Measurements from ENCODE around the gene ATP2B2. TPM values are rescaled to one million over a fixed set of nuclear protein-coding genes. Genes with fewer than 3 reads are reported as not detected.

Gene ATP2B2
- total and polyA plus RNA-seq, 2 experiments from 2014 or later, result 0.42 to 0.63 TPM

DNA sequence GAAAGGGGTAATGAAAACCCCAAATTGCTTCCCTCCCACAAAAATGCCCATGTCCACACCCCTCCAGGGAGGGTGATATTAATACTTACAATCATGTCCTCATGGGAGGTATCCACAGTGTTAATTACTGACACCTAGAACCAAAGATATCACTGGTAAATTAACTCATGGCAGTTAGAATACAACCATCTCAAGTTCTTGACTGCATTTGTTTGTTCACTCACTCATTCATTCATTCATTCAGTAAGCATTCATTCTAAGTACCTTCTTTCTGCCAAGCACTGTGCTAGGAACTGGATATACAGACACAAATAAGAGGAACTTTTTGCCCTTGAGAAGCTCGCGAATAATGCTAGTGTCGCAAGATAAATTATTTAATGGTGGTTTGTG lies 187.4 kb downstream of the ATP2B2 start:
- peaks cover 31% of the 10 kb centered on the region for H3K79me2 ChIP-seq (replicated peaks; ENCODE audit: insufficient read depth)
- ATAC-seq (no peak), DNase-seq (ENCODE audit: low spot score) (no peak)
- no peaks in the 10 kb centered on the region for H3F3A ChIP-seq (replicated peaks; ENCODE audit: low read depth)
- no peaks in the 10 kb centered on the region for H3K27me3 ChIP-seq (ENCODE audit: insufficient read depth)
- H2AFZ ChIP-seq, result no peak overlapping the region
- no peak overlapping the region for H3K27ac ChIP-seq (ENCODE audit: low read depth)
- H3K36me3 Mint-ChIP-seq (ENCODE audit: low read depth), result peaks cover 54% of the 10 kb centered on the region
- no peak for TF ChIP-seq POLR2AphosphoS5 (IDR thresholded peaks at IDR 0.05; ENCODE audit: low read depth)
- no peak for TF ChIP-seq EZH2 (IDR thresholded peaks at IDR 0.05; ENCODE audit: low read depth, unreplicated experiment)
- no peak for TF ChIP-seq STAT1 (IDR thresholded peaks at IDR 0.05; ENCODE audit: unreplicated experiment)
- TF ChIP-seq CTCF (conservative IDR thresholded peaks at IDR 0.05; ENCODE audit: low read depth in 2 of 2), result no peak
- no peak for TF ChIP-seq ZNF114 (CRISPR knock-in tag; IDR thresholded peaks at IDR 0.05)
- TF ChIP-seq CREB1 (CRISPR knock-in tag; IDR thresholded peaks at IDR 0.05; ENCODE audit: low read depth), result no peak
- no peak for TF ChIP-seq EZH2phosphoT487 (IDR thresholded peaks at IDR 0.05; ENCODE audit: unreplicated experiment)
- TF ChIP-seq ETS1 (IDR thresholded peaks at IDR 0.05), result no peak
- no peak for TF ChIP-seq ZNF462 (CRISPR knock-in tag; IDR thresholded peaks at IDR 0.05)
- TF ChIP-seq, protein P1, sequence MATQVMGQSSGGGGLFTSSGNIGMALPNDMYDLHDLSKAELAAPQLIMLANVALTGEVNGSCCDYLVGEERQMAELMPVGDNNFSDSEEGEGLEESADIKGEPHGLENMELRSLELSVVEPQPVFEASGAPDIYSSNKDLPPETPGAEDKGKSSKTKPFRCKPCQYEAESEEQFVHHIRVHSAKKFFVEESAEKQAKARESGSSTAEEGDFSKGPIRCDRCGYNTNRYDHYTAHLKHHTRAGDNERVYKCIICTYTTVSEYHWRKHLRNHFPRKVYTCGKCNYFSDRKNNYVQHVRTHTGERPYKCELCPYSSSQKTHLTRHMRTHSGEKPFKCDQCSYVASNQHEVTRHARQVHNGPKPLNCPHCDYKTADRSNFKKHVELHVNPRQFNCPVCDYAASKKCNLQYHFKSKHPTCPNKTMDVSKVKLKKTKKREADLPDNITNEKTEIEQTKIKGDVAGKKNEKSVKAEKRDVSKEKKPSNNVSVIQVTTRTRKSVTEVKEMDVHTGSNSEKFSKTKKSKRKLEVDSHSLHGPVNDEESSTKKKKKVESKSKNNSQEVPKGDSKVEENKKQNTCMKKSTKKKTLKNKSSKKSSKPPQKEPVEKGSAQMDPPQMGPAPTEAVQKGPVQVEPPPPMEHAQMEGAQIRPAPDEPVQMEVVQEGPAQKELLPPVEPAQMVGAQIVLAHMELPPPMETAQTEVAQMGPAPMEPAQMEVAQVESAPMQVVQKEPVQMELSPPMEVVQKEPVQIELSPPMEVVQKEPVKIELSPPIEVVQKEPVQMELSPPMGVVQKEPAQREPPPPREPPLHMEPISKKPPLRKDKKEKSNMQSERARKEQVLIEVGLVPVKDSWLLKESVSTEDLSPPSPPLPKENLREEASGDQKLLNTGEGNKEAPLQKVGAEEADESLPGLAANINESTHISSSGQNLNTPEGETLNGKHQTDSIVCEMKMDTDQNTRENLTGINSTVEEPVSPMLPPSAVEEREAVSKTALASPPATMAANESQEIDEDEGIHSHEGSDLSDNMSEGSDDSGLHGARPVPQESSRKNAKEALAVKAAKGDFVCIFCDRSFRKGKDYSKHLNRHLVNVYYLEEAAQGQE (IDR thresholded peaks at IDR 0.05; ENCODE audit: unreplicated experiment), result no peak
- TF ChIP-seq NANOG (IDR thresholded peaks at IDR 0.05; ENCODE audit: borderline replicate concordance), result no peak
- no peak for TF ChIP-seq JUNB (IDR thresholded peaks at IDR 0.05; ENCODE audit: unreplicated experiment)
- no peak for TF ChIP-seq ZNF331 (CRISPR knock-in tag; IDR thresholded peaks at IDR 0.05; ENCODE audit: low read depth)
- H3K27me3 Mint-ChIP-seq (ENCODE audit: insufficient read depth, low read depth, poor library complexity), result peaks cover 8% of the 10 kb centered on the region
- H4K20me1 ChIP-seq (replicated peaks; ENCODE audit: insufficient read depth), result peaks cover 24% of the 10 kb centered on the region
- H3K4me1 Mint-ChIP-seq, result peaks cover 5% of the 10 kb centered on the region
- H3K4me3 Mint-ChIP-seq, result peak overlapping the region; percentile 27; the same call in 1 of the 3 replicates
- H3K4me2 ChIP-seq, result no peak overlapping the region
- peaks cover 30% of the 10 kb centered on the region for H3K36me3 ChIP-seq (ENCODE audit: insufficient read depth)
- no peak overlapping the region for H3K27ac Mint-ChIP-seq
- no peaks in the 10 kb centered on the region for H3K9me3 Mint-ChIP-seq
- H3K4me1 ChIP-seq (ENCODE audit: insufficient read depth), result no peaks in the 10 kb centered on the region
- no peak overlapping the region for H3K4me3 ChIP-seq
- no peaks in the 10 kb centered on the region for H3K9me2 ChIP-seq (ENCODE audit: insufficient read depth)

Measured in GM23338 (cell line).